ENCODE measurements around the gene OSBPL6.

- TF ChIP-seq POLR2AphosphoS5 (IDR thresholded peaks at IDR 0.05): no peak
- TF ChIP-seq, protein P1, sequence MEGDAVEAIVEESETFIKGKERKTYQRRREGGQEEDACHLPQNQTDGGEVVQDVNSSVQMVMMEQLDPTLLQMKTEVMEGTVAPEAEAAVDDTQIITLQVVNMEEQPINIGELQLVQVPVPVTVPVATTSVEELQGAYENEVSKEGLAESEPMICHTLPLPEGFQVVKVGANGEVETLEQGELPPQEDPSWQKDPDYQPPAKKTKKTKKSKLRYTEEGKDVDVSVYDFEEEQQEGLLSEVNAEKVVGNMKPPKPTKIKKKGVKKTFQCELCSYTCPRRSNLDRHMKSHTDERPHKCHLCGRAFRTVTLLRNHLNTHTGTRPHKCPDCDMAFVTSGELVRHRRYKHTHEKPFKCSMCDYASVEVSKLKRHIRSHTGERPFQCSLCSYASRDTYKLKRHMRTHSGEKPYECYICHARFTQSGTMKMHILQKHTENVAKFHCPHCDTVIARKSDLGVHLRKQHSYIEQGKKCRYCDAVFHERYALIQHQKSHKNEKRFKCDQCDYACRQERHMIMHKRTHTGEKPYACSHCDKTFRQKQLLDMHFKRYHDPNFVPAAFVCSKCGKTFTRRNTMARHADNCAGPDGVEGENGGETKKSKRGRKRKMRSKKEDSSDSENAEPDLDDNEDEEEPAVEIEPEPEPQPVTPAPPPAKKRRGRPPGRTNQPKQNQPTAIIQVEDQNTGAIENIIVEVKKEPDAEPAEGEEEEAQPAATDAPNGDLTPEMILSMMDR (IDR thresholded peaks at IDR 0.05): no peak
- TF ChIP-seq POLR2A (IDR thresholded peaks at IDR 0.05): no peak
Observed at GRCh38 chr2:178279636-178280035, 85.3 kb downstream of the OSBPL6 start.

Measured in sigmoid colon (tissue), 4 donors.